IPS-15b (cell line): ENCODE results near the gene CFAP97D2.
"Not testable (repeated sequence)": the region's sequence is repeated elsewhere in the genome, so short reads cannot be mapped to it uniquely, and the experiment has no call there.

ENCODE experiments used
- H3K27me3 ChIP-seq: one replicate; pipeline ENCODE4 v1.6.1; 2013; ENCODE audit warnings: low read length; ENCODE audit not compliant: control insufficient read depth, insufficient read depth
- H3K36me3 ChIP-seq: one replicate; pipeline ENCODE4 v1.6.1; 2013; ENCODE audit warnings: low read length; ENCODE audit not compliant: control insufficient read depth, insufficient read depth
- H3K4me1 ChIP-seq: one replicate; pipeline ENCODE4 v1.6.1; 2013; ENCODE audit warnings: mild to moderate bottlenecking, low read length; ENCODE audit not compliant: control insufficient read depth, insufficient read depth
- H3K4me3 ChIP-seq: one replicate; pipeline ENCODE4 v1.5.1; 2013; ENCODE audit warnings: low read depth, low read length
- H3K9ac ChIP-seq: one replicate; pipeline ENCODE4 v1.6.1; 2013; ENCODE audit warnings: low read depth, mild to moderate bottlenecking, low read length
- H3K9me3 ChIP-seq: one replicate; pipeline ENCODE4 v1.6.1; 2013; ENCODE audit warnings: mild to moderate bottlenecking, low read length; ENCODE audit not compliant: control insufficient read depth, insufficient read depth

CFAP97D2 gene

GRCh38 chr13:114234645-114235421 is 55.8 kb downstream of the CFAP97D2 start, which contains the start of gene CDC16:
TSS of gene CDC16 (plus strand) at chr13:114234897. CDS start at chr13:114235085, 188 bp downstream.
- H3K36me3 ChIP-seq = peaks cover 12% of the 10 kb centered on the region
- no peaks in the 10 kb centered on the region for H3K9me3 ChIP-seq
- H3K4me1 ChIP-seq = peaks cover 22% of the 10 kb centered on the region
- H3K9ac ChIP-seq = peak within 1 kb of the TSS; percentile 57
- no peaks in the 10 kb centered on the region for H3K27me3 ChIP-seq
- peak within 1 kb of the TSS; percentile 59 for H3K4me3 ChIP-seq

GRCh38 chr13:114235697-114236096 is 56.6 kb downstream of the CFAP97D2 start:
- no peaks in the 10 kb centered on the region for H3K9me3 ChIP-seq
- H3K27me3 ChIP-seq = no peaks in the 10 kb centered on the region
- H3K4me1 ChIP-seq = peaks cover 16% of the 10 kb centered on the region
- peaks cover 12% of the 10 kb centered on the region for H3K36me3 ChIP-seq
- H3K9ac ChIP-seq = peak overlapping the region; percentile 57
- peak overlapping the region; percentile 59 for H3K4me3 ChIP-seq

GRCh38 chr13:114236227-114236626 is 57.2 kb downstream of the CFAP97D2 start:
- H3K9ac ChIP-seq = peak overlapping the region; percentile 57
- H3K9me3 ChIP-seq = no peaks in the 10 kb centered on the region
- H3K27me3 ChIP-seq = no peaks in the 10 kb centered on the region
- H3K36me3 ChIP-seq = peaks cover 16% of the 10 kb centered on the region
- H3K4me3 ChIP-seq = peak overlapping the region; percentile 59
- H3K4me1 ChIP-seq = peaks cover 16% of the 10 kb centered on the region

- Histone ChIP-seq H3K4me3 (no peak overlapping the region), H3K9me3 (no peaks in the 10 kb centered on the region), H3K9ac (no peak overlapping the region), H3K4me1 (peaks cover 13% of the 10 kb centered on the region), H3K27me3 (no peaks in the 10 kb centered on the region), H3K36me3 (peaks cover 23% of the 10 kb centered on the region)
Measured at GRCh38 chr13:114237415-114238112, 58.5 kb downstream of the CFAP97D2 start.

- Histone ChIP-seq H3K9me3 (no peaks in the 10 kb centered on the region), H3K4me3 (no peak overlapping the region), H3K4me1 (peaks cover 4% of the 10 kb centered on the region), H3K36me3 (peaks cover 42% of the 10 kb centered on the region), H3K9ac (no peak overlapping the region), H3K27me3 (no peaks in the 10 kb centered on the region)
Measured at GRCh38 chr13:114241918-114242317, 62.9 kb downstream of the CFAP97D2 start.

- H3K9me3 ChIP-seq = no peaks in the 10 kb centered on the region
- no peak overlapping the region for H3K4me3 ChIP-seq
- peaks cover 44% of the 10 kb centered on the region for H3K36me3 ChIP-seq
- H3K27me3 ChIP-seq = no peaks in the 10 kb centered on the region
- no peak overlapping the region for H3K9ac ChIP-seq
- peaks cover 4% of the 10 kb centered on the region for H3K4me1 ChIP-seq
Measured at GRCh38 chr13:114243971-114244370, 64.9 kb downstream of the CFAP97D2 start.

GRCh38 chr13:114244637-114245036 is 65.6 kb downstream of the CFAP97D2 start:
- Histone ChIP-seq H3K9me3 (no peaks in the 10 kb centered on the region), H3K36me3 (peaks cover 44% of the 10 kb centered on the region), H3K9ac (no peak overlapping the region), H3K27me3 (no peaks in the 10 kb centered on the region), H3K4me3 (no peak overlapping the region), H3K4me1 (peaks cover 4% of the 10 kb centered on the region)

GRCh38 chr13:114248011-114248410 is 69.0 kb downstream of the CFAP97D2 start:
- H3K9ac ChIP-seq = no peak overlapping the region
- no peak overlapping the region for H3K4me3 ChIP-seq
- H3K36me3 ChIP-seq = peaks cover 38% of the 10 kb centered on the region
- no peaks in the 10 kb centered on the region for H3K27me3 ChIP-seq
- no peaks in the 10 kb centered on the region for H3K9me3 ChIP-seq
- no peaks in the 10 kb centered on the region for H3K4me1 ChIP-seq

- Histone ChIP-seq H3K4me1 (no peaks in the 10 kb centered on the region), H3K9ac (no peak overlapping the region), H3K27me3 (no peaks in the 10 kb centered on the region), H3K4me3 (no peak overlapping the region), H3K9me3 (no peaks in the 10 kb centered on the region), H3K36me3 (peaks cover 38% of the 10 kb centered on the region)
Measured at GRCh38 chr13:114249077-114249476, 70.0 kb downstream of the CFAP97D2 start.

- peaks cover 24% of the 10 kb centered on the region for H3K36me3 ChIP-seq
- H3K27me3 ChIP-seq, H3K4me3 ChIP-seq, H3K9me3 ChIP-seq, H3K4me1 ChIP-seq, H3K9ac ChIP-seq: not testable (repeated sequence)
Measured at GRCh38 chr13:114251639-114252440, 72.8 kb downstream of the CFAP97D2 start.

- Histone ChIP-seq H3K27me3 (no peaks in the 10 kb centered on the region), H3K9ac (no peak overlapping the region), H3K4me1 (peaks cover 14% of the 10 kb centered on the region), H3K9me3 (no peaks in the 10 kb centered on the region), H3K36me3 (peaks cover 32% of the 10 kb centered on the region), H3K4me3 (no peak overlapping the region)
Measured at GRCh38 chr13:114256547-114256946, 77.5 kb downstream of the CFAP97D2 start.
